WTC11 (cell line): ENCODE measurements around the gene RBMS1.

ENCODE experiments used
- CTCF ChIP-seq: fragments of 200-600 bp; IDR thresholded peaks from 2 replicates; pipeline ENCODE4 v1.8.0; 2022; ENCODE audit warnings: antibody characterized with exemption
- SP1 ChIP-seq: sonication (generic); formaldehyde crosslinking; conservative IDR thresholded peaks from 2 replicates; pipeline ENCODE4 v1.8.1; 2022; ENCODE audit warnings: missing genetic modification reagents
- USF2 ChIP-seq: sonication (generic); formaldehyde crosslinking; IDR thresholded peaks from 2 replicates; pipeline ENCODE4 v1.8.1; 2023; ENCODE audit warnings: mild to moderate bottlenecking, missing genetic modification reagents, moderate library complexity
- ZNF121 ChIP-seq: sonication (generic); formaldehyde crosslinking; IDR thresholded peaks from 2 replicates; pipeline ENCODE4 v1.8.0; 2023; ENCODE audit warnings: missing genetic modification reagents
- ZNF317 ChIP-seq: sonication (generic); formaldehyde crosslinking; IDR thresholded peaks from 2 replicates; pipeline ENCODE4 v1.8.1; 2023; ENCODE audit warnings: low read depth, mild to moderate bottlenecking, moderate library complexity, missing genetic modification reagents, borderline replicate concordance
- ZNF512 ChIP-seq: sonication (generic); formaldehyde crosslinking; IDR thresholded peaks from 2 replicates; pipeline ENCODE4 v1.8.1; 2022; ENCODE audit warnings: missing genetic modification reagents, borderline replicate concordance
- TF ChIP-seq, protein P1 (sequence below): sonication (generic); formaldehyde crosslinking; IDR thresholded peaks from 2 replicates; pipeline ENCODE4 v1.8.1; 2022; ENCODE audit warnings: low read depth, missing genetic modification reagents, borderline replicate concordance
- TF ChIP-seq, protein P2 (sequence below): fragments of 250-450 bp; sonication (Bioruptor Pico); IDR thresholded peaks from 2 replicates; pipeline ENCODE4 v2.1.2; 2022; ENCODE audit warnings: mild to moderate bottlenecking, moderate library complexity

DNA sequence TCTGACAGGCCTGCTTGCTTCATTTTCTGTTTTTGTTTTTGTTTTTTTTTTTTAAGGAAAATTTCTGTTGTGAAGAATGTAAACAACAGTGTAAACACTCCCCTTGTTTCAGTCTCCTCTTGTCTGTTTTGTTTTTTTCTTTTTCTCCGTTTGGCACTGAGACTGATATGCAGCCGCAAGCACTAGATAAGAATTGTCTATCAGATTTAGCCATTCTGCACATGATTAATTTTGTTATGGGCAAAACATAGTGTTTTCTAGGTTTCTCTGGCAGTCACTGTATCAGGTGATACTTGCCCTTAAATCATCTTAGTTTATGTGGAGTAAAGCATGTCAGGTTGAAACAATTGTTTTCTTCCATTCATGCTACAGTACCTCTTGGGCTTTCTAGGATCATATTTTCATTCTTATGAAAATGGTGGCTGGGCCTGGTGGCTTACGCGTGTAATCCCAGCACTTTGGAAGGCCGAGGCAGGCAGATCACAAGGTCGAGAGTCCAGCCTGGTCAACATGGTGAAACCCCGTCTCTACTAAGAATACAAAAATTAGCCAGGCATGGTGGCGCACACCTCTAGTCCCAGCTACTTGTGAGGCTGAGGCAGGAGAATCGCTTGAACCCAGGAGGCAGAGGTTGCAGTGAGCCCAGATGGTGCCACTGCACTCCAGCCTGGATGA is 12.9 kb upstream of the RBMS1 start:
- TF ChIP-seq ZNF121 (CRISPR knock-in tag) (no peak), CTCF (no peak), USF2 (CRISPR knock-in tag) (no peak), ZNF317 (CRISPR knock-in tag) (no peak), ZNF512 (no peak), SP1 (CRISPR knock-in tag) (no peak)
- TF ChIP-seq, protein P1, sequence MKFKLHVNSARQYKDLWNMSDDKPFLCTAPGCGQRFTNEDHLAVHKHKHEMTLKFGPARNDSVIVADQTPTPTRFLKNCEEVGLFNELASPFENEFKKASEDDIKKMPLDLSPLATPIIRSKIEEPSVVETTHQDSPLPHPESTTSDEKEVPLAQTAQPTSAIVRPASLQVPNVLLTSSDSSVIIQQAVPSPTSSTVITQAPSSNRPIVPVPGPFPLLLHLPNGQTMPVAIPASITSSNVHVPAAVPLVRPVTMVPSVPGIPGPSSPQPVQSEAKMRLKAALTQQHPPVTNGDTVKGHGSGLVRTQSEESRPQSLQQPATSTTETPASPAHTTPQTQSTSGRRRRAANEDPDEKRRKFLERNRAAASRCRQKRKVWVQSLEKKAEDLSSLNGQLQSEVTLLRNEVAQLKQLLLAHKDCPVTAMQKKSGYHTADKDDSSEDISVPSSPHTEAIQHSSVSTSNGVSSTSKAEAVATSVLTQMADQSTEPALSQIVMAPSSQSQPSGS, result no peak
- TF ChIP-seq, protein P2, sequence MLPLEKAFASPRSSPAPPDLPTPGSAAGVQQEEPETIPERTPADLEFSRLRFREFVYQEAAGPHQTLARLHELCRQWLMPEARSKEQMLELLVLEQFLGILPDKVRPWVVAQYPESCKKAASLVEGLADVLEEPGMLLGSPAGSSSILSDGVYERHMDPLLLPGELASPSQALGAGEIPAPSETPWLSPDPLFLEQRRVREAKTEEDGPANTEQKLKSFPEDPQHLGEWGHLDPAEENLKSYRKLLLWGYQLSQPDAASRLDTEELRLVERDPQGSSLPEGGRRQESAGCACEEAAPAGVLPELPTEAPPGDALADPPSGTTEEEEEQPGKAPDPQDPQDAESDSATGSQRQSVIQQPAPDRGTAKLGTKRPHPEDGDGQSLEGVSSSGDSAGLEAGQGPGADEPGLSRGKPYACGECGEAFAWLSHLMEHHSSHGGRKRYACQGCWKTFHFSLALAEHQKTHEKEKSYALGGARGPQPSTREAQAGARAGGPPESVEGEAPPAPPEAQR (CRISPR knock-in tag), result no peak
